ENCODE measurements around the gene SPRED2.
"Not testable (repeated sequence)": the region's sequence is repeated elsewhere in the genome, so short reads cannot be mapped to it uniquely, and the experiment has no call there.

The SPRED2 gene

DNA sequence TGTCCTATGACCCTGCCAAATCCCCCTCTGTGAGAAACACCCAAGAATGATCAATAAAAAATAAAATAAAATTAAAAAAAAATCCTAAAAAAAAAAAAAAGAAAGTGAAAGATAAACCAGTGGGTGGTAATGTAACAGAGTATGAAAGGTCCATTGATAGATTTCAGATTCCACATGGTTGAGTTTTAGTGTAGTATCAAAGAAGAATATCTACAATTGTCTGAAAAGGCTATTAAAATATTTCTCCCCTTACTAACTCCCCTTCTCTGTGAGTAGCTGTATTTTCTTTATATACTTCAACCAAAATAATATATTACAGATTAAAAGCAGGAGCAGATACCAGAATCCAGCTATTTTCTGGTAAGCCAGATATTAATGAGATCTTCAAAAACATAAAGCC, 92.8 kb downstream of the SPRED2 start:
- no peak overlapping the region for H3K4me3 ChIP-seq
- H4K20me1 ChIP-seq: peaks cover 0 to 19% (median 0%) of the 10 kb centered on the region in 11 experiments; a peak in 7 of 22 replicates
- peaks cover 20 to 61% (median 39%) of the 10 kb centered on the region in 11 experiments for H3K36me3 ChIP-seq
- H3K9me3 ChIP-seq (replicated peaks in 1 of 11): peaks cover 0 to 19% (median 8%) of the 10 kb centered on the region in 11 experiments; a peak in 12 of 22 replicates
- H3K9ac ChIP-seq: no peak overlapping the region
- no peak for TF ChIP-seq Cebpa-rat (IDR thresholded peaks at IDR 0.05)
- no peaks in the 10 kb centered on the region for H3K27me3 ChIP-seq
- peaks cover 0 to 2% (median 0%) of the 10 kb centered on the region in 10 experiments; a peak in 2 of 20 replicates for H3K4me1 ChIP-seq
- H3K27ac ChIP-seq: no peak overlapping the region
- H3K4me2 ChIP-seq: no peak overlapping the region

DNA sequence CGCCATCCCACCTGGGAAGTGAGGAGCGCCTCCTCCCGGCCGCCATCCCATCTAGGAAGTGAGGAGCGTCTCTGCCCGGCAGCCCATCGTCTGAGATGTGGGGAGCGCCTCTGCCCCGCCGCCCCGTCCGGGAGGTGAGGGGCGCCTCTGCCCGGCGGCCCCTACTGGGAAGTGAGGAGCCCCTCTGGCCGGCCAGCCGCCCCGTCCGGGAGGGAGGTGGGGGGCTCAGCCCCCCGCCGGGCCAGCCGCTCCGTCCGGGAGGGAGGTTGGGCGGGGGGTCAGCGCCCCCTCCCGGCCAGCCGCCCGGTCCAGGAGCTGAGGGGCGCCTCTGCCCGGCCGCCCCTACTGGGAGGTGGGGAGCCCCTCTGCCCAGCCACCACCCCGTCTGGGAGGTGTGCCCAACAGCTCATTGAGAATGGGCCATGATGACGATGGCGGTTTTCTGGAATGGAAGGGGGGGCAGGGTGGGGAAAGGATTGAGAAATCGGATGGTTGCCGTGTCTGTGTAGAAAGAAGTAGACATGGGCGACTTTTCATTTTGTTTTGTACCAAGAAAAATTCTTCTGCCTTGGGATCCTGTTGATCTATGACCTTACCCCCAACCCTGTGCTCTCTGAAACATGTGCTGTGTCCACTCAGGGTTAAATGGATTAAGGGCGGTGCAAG, 93.4 kb downstream of the SPRED2 start:
- H3K27ac ChIP-seq, H3K4me1 ChIP-seq, H3K9ac ChIP-seq, H3K27me3 ChIP-seq, H3K4me2 ChIP-seq, H3K4me3 ChIP-seq: not testable (repeated sequence)
- peaks cover 22 to 61% (median 40%) of the 10 kb centered on the region in 11 experiments for H3K36me3 ChIP-seq
- peaks cover 0 to 19% (median 8%) of the 10 kb centered on the region in 11 experiments; a peak in 12 of 22 replicates for H3K9me3 ChIP-seq (replicated peaks in 1 of 11)
- peaks cover 0 to 12% (median 0%) of the 10 kb centered on the region in 11 experiments; a peak in 4 of 22 replicates for H4K20me1 ChIP-seq

GRCh38 chr2:65337915-65338314, 94.5 kb downstream of the SPRED2 start:
- H3K27ac ChIP-seq, H3K4me1 ChIP-seq, H3K27me3 ChIP-seq, H4K20me1 ChIP-seq, H3K4me3 ChIP-seq, H3K9ac ChIP-seq, H3K4me2 ChIP-seq: not testable (repeated sequence)
- H3K9me3 ChIP-seq (replicated peaks in 1 of 11): peaks cover 0 to 19% (median 8%) of the 10 kb centered on the region in 11 experiments; a peak in 12 of 22 replicates
- peaks cover 32 to 61% (median 43%) of the 10 kb centered on the region in 11 experiments for H3K36me3 ChIP-seq

- H3K4me2 ChIP-seq: no peak overlapping the region
- H3K9ac ChIP-seq: no peak overlapping the region
- TF ChIP-seq Cebpa-rat (IDR thresholded peaks at IDR 0.05): no peak
- no peaks in the 10 kb centered on the region for H3K4me1 ChIP-seq
- peaks cover 45 to 66% (median 55%) of the 10 kb centered on the region in 11 experiments for H3K36me3 ChIP-seq
- H3K27ac ChIP-seq: no peak overlapping the region
- no peak overlapping the region for H3K4me3 ChIP-seq
- H4K20me1 ChIP-seq: peaks cover 0 to 4% (median 0%) of the 10 kb centered on the region in 11 experiments; a peak in 1 of 22 replicates
- H3K27me3 ChIP-seq: no peaks in the 10 kb centered on the region
- H3K9me3 ChIP-seq (replicated peaks in 1 of 11): peaks cover 0 to 12% (median 5%) of the 10 kb centered on the region in 11 experiments; a peak in 11 of 22 replicates
Observed at GRCh38 chr2:65334714-65335113, 97.7 kb downstream of the SPRED2 start.

DNA sequence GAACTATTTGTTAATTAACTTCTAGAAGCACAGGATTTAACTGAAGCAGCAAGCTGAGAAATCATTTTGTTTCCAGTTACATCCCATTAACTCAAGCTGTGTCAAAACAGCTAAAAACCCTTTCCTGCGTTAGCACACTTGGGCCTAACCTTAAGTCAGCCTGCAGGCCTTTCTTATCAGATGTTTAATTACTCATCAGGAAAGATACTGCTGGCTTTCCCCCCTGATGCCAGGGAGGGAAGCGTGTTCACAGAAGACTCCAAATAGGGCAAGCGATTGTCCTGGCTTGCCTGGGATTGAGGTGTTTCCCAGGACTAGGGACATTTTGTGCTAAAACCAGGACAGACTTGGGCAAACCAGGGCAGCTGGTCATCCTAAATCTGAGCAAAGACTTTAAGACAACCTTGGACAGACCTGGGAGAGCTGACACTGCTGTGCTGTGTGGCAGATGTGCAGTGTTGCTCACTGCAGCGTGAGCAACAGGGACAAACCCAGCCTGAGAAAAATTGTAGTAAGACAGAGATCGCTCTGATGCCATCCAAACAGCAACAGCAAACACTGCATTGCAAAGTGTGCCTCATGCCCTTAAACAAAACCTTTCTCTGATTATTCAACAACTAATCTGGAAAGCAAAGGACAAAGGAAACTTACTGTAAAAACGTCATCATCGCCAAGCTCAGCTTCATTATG, 100.9 kb downstream of the SPRED2 start:
- Histone ChIP-seq H3K27ac (no peak overlapping the region), H3K36me3 (peaks cover 70 to 89% (median 85%) of the 10 kb centered on the region in 11 experiments), H3K4me2 (no peak overlapping the region), H3K9me3 (replicated peaks in 1 of 11) (no peaks in the 10 kb centered on the region), H4K20me1 (peaks cover 0 to 6% (median 0%) of the 10 kb centered on the region in 11 experiments; a peak in 2 of 22 replicates), H3K4me1 (no peaks in the 10 kb centered on the region), H3K27me3 (no peaks in the 10 kb centered on the region), H3K9ac (no peak overlapping the region), H3K4me3 (no peak overlapping the region)
- TF ChIP-seq Cebpa-rat (IDR thresholded peaks at IDR 0.05): no peak

- no peaks in the 10 kb centered on the region for H3K27me3 ChIP-seq
- H3K9me3 ChIP-seq (replicated peaks in 1 of 11): no peaks in the 10 kb centered on the region
- H3K4me3 ChIP-seq: no peak overlapping the region
- no peak for TF ChIP-seq Cebpa-rat (IDR thresholded peaks at IDR 0.05)
- H3K9ac ChIP-seq: no peak overlapping the region
- peaks cover 60 to 100% (median 88%) of the 10 kb centered on the region in 11 experiments for H3K36me3 ChIP-seq
- H4K20me1 ChIP-seq: peaks cover 0 to 6% (median 0%) of the 10 kb centered on the region in 11 experiments; a peak in 2 of 22 replicates
- H3K27ac ChIP-seq: no peak overlapping the region
- H3K4me2 ChIP-seq: no peak overlapping the region
- no peaks in the 10 kb centered on the region for H3K4me1 ChIP-seq
Observed at GRCh38 chr2:65329525-65329924, 102.9 kb downstream of the SPRED2 start.

GRCh38 chr2:65326276-65326675, 106.1 kb downstream of the SPRED2 start:
- H3K27ac ChIP-seq: no peak overlapping the region
- no peak for TF ChIP-seq Cebpa-rat (IDR thresholded peaks at IDR 0.05)

DNA sequence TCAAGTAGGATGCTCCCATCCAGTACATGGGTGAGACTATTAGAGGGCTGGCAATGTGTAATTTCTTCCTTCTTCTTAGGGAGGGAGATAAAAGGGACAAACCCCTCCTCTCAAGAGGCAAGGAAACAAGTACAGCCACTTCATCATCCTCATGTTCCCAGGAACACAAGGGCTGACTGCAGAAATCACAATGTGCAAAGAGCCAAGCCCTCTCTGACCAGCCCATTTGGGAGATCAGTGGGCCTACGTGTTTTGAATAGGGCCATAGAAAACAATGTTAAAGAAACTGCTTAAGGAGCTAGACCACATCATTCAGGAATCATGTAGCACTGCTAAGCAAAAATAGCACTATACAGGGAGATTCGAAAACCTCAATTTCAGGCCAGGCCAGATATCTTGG, 107.3 kb downstream of the SPRED2 start:
- TF ChIP-seq Cebpa-rat (IDR thresholded peaks at IDR 0.05): no peak
- Histone ChIP-seq H3K27ac (no peak overlapping the region), H3K4me3 (no peak overlapping the region), H3K4me2 (no peak overlapping the region), H3K27me3 (no peaks in the 10 kb centered on the region), H3K36me3 (peaks cover 19 to 76% (median 55%) of the 10 kb centered on the region in 11 experiments), H3K9me3 (replicated peaks in 1 of 11) (0 out of 22 replicates have a peak, but pooled peaks cover 0 to 4% (median 0%) of the 10 kb centered on the region in 11 experiments), H3K4me1 (peaks cover 0 to 19% (median 11%) of the 10 kb centered on the region in 10 experiments; a peak in 9 of 20 replicates), H4K20me1 (peaks cover 0 to 6% (median 0%) of the 10 kb centered on the region in 11 experiments; a peak in 2 of 22 replicates), H3K9ac (no peak overlapping the region)

More at GRCh38 chr2:65326276-65326675, 106.1 kb downstream of the SPRED2 start:
- Histone ChIP-seq H3K36me3 (peaks cover 31 to 76% (median 61%) of the 10 kb centered on the region in 11 experiments), H3K4me1 (peaks cover 0 to 17% (median 11%) of the 10 kb centered on the region in 10 experiments; a peak in 9 of 20 replicates), H3K27me3 (no peaks in the 10 kb centered on the region), H3K9ac (no peak overlapping the region), H3K4me3 (no peak overlapping the region), H3K4me2 (no peak overlapping the region), H4K20me1 (peaks cover 0 to 6% (median 0%) of the 10 kb centered on the region in 11 experiments; a peak in 1 of 22 replicates), H3K9me3 (replicated peaks in 1 of 11) (no peaks in the 10 kb centered on the region)

GRCh38 chr2:65320946-65321345, 111.5 kb downstream of the SPRED2 start:
- no peak for TF ChIP-seq Cebpa-rat (IDR thresholded peaks at IDR 0.05)
- Histone ChIP-seq H3K36me3 (peaks cover 21 to 75% (median 51%) of the 10 kb centered on the region in 11 experiments), H3K4me2 (no peak overlapping the region), H4K20me1 (peaks cover 0 to 7% (median 0%) of the 10 kb centered on the region in 11 experiments; a peak in 4 of 22 replicates), H3K4me3 (no peak overlapping the region), H3K27me3 (no peaks in the 10 kb centered on the region), H3K9me3 (replicated peaks in 1 of 11) (peaks cover 0 to 14% (median 0%) of the 10 kb centered on the region in 11 experiments; a peak in 1 of 22 replicates), H3K9ac (no peak overlapping the region), H3K4me1 (peaks cover 0 to 19% (median 11%) of the 10 kb centered on the region in 10 experiments; a peak in 9 of 20 replicates), H3K27ac (no peak overlapping the region)

Data from BLaER1 treated with 17β-estradiol and CSF1 and Interleukin-3, amounts not matched to agents 10 nM and 100 nM (cell line).